NCI-H146 treated with DMSO at 0.1 percent for 48 hours (cell line): ENCODE results near the gene KIF12.

Experiments used
- DNase-seq: peaks from one replicate; lab custom pipeline; 2025; ENCODE audit not compliant: unreplicated experiment; lab: John Stamatoyannopoulos, UW

The KIF12 gene

DNA sequence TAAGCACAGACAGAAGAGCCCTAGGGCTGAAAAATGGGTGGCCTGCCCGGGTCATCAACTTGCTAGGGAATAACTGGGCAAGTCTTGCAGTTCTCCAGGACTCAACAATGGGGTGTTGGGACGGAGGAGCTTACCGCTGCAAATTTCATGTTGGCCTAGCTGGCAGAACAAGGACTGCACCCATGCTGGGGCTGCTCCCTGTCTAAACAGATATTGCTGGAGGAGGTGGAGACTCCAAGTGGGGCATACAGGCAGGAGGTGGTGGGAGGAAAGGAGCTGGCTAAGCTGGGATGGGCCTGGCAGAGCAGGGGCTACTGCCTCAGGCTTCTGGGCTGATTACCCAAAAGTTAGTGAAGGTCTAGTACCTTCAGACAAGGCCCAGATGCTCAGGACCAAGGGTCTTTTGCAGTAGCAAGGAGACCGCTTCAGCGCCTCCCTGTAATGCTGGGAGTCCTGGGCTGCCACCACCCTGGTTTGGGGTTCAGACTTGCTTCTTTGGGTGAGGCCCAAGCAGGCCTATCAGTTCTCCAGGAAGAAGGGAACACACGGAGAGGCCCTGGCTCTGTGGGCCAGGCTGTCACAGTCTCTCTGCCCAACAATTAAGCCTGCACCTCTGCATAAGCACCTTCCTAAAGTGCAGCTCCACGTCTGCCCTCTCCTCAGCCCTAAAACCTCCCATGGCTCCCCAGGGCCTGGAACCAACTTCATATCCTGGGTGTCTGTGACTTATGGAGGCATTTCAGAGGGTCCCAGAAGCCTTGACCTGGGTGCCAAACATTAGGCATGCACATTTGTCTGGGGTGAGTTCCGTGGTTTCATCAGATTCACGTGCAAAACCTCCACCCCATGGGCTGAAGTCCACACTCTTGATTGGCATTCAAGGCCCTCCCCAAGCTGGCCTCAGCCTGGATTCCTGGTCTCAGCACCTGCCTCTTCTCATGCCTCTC lies 24.2 kb upstream of the KIF12 start:
- DNase-seq = no peak

DNA sequence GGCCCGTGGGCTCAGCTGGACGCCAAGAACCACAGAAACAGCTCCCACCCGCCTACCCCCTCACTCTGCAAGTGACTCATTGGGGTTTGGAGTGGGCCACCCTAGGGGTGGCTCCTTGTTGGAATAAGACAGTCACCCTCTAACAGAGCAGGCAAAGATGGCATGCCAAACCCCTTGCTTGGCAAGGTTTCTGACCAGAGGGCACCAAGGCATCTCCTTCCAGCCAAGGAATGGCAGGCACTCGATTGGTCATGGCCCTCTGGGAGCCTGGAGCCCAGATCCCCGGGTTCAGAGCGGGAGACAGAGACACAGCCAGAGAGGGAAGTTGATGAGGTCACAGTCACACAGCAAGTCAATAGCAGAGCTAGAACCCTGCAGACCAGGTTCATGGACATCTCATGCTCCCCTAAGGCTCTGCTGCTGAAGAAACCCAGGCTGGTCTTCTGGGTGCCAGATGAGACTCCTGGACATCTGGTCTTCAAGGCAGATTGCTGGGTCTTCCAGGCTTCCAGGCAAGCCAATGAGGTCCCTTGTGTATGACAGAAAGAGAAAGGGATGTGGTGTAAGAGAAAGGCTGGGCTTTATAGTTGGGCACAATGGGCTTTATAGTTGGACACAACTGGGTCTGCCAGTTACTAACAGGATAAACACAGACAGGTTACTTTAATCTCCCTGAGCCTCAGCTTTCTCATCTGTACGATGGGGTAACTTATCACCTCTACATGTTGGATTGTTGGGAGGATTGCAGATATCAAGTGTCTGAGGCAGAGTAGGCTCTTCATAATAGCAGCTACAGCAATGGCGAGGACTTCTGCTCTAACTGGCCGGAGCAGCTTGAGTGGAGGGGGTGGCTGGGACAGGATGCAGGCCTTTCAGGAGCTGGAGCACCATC lies 23.3 kb upstream of the KIF12 start:
- no peak for DNase-seq

DNA sequence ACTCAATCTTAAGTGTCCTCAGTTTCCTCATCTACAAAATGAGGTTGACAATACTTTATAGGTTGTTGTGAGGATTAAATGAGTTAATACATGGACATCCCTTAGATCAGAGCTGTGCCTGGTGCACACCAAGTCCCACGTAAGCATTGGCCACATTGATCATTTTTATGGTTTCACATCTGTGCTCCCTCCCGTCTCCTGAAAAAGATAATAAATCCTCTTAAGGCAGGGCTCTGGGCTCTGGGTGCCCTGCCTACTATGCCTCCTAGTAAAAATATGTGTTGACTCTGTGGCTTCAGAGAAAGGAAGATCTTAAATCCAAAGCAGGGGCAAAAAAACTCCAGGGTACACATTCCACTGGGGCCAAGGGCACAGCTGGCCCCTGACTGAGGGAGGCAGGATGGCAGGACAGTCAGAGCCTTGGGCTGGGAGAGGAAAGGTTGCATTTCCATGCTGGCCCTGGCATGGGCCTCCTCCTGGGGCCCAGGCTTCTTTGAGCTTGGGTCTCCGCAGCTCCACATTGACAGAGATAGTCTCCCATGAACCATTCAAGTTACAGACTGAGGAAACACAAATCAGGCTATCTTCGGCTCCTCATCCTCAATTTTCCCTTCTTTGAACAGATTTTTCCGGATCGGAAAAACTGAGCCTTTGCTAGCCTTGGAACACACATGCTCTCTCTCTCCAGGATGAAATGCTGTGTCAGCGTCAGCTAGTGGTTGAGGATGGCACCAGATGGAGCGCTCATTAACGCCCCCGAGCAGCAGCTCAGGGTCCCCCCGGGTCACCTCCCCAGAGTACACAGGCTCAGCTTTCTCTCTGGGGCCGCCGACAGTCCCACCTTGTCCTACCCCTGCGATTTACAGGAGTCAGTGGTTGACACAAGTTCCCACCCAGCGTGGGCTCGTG lies 22.4 kb upstream of the KIF12 start:
- DNase-seq = no peak

DNA sequence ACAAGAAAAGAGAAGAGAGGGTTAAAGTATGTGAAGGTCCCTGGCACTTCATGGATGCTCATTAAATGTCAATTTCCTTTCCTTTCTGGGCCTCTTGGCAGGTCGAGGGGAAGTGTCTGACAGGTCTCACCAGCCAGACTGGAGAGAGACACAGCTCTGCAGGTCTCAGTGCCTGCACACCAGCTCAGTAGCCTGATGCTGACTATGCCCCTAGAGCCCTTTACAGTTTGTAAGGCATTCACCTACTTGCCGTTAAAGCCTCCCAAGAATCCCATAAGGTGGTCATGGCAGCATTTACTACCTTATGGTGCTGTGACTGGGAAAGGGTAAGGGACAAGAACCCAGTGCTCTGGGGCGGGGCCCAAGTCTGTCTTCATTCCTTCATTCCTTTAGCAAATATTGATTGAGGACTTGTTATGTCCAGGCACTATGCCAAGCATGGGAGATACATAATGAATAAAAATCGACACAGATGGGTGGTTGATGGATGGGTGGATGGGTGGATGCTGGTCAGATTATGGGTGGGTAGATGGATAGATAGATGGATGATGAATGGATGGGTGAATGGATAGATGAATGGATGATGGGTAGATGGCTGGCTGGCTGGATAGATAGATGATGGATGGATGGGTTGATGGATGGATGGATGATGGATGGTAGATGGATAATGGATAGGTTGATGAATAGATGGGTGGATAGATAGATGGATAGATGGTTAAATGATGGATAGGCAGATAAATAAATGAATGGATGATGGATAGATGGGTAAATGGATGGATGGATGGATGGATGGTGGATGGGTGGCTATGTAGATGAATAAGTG lies 21.3 kb upstream of the KIF12 start:
- no peak for DNase-seq

DNA sequence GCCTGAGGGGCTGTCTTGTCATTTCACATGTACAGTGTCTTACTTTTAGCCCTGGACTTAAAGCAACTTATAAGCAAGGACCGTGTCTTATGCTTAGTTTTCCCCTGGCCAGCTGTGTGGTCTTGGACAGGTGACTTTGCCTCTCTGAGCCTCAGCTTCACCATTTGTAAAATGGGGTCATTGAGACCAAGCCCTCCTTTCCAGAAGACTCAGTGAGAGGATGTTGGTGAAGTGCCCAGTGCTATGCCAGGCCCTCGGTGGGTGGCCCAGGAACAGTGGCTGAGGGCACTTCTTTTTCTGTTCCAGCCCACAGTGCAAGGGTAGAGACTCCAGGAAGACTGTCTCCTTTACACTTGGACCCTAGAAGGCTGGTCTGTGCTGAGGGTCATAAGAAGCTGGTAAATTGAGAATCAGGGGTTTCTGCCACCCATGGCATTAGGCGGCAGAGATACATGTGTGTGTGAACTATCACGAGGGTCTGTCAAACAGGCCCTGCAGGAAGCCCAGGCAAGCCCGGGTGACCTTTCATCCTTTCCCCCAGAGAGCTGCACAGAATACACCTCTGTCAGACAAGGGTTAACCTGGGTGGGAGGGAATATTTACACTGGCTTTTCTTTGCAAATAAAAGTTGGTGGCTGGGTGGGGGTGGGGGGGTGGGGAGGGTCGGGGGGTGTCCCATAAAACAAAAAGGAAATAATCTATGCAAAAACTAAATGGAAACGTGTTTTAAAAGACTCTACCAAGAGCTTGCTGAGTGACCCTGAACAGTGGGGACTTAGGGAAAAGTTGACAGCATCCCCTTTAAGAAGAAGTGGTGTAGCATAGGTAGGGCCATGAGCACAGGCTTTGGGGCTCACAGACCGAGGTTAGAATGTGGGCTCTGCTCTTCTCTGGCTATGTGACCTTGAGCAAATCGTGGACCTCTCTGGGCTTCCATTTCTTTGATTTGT lies 20.4 kb upstream of the KIF12 start:
- DNase-seq = no peak

DNA sequence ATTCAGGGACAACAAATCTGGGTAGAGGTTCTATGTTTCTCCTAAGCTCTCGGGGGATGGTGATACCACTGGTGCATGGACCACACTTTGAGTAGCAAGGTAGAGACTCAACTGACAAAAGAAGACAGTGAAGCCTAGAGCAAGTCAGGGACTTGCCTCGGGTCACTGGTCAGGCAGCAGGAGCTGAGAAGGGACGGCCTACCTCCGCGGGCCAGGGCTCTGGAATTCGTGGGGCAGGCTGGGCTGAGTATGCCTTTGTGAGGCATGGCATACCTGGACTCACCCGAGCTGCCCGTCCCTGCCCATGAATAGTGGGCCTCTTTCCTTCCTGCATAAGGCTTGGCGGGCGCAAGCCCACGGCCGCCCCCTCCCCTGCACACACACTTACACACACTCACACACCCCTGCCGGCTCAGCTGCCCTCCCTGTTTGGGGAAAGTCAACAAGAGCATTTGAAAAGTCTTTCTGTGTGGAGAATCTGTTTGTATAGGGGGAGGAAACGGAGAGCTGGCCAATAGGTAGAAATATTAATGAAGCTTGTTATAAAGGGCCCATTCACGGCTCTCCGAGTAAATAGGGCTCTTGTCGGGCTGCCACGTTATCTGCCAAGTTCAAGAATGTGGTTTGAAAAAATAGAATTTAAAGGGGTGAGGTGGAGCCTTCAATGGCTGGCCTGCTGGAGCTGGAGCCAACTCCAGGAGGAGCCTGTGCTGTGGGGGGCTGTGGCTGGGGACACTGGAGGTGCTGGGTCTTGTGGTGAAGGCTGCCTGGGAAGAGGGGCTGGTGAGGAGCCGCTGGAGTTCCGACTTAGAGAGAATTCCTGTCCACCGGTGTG lies 19.1 kb upstream of the KIF12 start:
- DNase-seq = no peak

DNA sequence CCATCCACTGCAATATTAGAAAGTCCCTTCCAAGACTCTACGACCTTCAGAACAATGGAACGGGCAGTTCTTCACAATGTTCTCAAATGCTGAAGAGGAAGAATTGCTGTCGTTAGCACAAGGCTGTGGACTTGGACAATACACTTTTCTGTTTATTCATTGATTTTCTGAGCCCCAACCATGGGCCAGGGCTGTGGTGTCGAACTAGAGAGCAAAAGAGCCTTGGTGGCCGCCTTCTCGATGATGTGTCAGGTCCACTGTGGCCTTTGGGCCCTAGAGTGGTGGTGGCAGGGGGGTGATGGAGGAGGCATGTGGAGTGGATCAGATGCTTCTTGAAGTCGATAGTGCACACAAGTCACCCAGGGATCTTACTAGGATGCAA lies 18.5 kb upstream of the KIF12 start:
- DNase-seq = no peak

DNA sequence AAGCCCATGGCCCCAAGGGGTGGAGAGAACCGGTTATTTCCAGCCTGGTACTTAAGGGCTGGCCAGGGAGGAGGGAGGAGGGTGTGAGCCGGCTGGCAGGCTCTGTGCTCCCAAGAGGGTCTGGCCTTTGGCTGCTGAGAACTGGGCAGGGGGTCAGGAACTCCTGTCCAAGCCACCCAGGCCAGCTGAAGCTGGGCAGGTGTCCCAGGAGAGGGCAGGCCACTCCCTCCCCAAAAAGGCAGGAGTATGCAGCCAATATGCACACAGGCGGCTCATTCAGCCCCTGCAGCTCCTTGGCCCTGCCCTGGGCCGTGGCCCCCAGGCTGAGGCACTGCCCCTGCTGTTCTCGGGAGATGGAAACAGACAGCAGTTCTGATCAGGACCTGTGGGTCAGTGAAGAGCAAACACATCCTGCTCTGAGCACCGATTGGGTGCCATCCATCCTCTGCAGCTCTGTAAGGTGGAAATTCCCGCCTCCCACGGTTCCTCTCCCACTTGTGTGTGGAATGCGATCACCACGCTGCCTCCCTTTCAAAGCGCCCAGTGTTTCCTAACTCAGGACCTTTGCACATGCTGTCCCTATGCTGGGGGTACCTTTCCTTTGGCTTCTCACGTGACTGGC lies 17.1 kb upstream of the KIF12 start:
- no peak for DNase-seq

DNA sequence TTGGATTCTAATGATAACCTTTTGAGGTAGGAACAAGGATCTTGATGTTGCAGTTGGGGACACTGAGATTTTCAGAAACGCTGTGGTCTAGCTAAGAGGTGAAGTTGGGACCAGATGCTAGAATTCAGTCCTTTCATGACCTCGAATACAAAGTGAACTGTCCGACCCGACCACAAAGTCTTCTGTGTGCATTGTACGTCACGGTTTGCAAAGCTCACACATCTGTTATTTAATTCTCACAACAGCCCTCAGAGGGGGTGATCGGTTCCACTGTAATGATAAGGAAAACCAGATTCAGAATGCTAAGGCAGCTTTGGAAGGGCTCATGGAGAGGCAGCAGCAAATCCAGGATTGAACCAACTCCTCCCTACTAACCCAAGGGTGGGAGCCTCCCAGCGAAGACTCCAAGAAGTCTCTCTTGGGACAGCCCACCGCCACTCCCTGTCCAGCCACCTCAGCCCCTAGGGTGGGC lies 16.6 kb upstream of the KIF12 start:
- DNase-seq = no peak

DNA sequence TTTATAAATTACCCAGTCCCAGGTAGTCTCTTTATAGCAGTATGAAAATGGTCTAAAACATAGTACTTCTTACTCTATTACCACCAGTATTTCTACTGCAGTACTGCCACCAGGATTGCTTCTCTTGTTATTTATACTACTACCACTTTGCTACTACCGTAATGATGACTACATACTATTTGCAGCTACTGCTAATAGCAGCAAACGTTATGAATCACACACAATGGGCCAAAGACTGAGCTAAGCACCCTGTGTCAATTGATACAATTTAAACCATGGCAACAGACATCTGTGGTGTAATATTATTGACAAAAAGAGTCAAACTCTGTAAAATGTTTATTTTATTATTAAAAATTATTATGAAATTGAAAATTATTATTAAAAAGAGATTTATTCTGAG lies 15.3 kb upstream of the KIF12 start:
- no peak for DNase-seq

DNA sequence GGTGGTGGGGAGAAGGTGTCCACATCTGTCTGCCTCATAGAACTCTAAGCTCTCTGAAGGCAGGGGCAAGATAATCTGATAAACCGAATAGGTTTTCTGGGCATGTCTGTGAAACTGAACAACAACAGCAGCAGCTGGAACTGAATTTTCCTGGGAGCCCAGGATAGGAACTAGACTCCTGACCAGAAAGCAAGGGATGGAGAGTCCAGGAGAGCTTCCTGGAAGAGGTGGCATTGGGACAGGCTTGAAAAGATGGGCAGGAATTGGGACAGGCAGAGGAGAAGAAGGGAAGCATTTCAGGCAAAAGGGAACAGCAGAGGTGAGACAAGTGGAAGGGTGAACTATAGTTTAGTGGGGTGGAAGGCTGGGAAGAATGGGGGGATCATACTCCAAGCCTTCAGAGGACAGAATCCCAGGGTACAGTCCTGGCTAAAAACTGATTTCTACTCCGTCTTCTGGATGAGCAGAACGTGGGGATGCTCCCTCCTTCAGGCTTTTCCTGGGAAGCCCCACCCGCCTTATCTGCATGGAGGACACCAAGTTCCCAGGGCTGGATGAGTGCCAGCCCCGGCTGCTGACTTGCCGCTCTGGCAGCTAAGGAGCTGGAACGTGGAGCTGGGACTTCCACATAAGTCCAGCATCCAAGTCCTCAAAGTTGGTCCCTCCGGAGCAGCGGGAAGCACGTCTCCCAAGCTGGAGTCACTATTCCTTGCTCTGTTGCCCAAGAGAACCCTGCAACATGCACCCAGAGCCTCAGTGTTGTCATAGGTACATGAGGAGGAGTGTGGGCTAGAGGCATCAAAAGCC lies 13.9 kb upstream of the KIF12 start:
- DNase-seq = no peak

DNA sequence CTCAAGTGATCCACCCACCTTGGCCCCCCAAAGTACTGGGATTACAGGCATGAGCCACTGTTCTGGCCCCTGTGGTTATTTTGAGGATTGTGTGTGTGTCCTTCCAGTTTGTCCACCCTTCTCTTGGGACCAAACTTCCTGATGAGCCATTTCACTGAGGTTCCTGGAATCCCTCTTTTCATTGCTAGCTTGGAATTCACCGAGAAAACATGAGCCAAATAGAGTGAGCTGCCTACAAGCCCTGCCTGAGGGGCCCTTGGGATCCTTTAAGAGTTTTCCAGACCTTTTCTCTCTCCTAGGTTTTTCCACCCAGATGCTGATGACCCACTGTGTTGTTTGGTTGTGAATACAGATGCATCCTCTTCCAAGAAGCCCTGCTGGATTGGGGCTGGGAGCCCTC lies 13.2 kb upstream of the KIF12 start:
- no peak for DNase-seq

DNA sequence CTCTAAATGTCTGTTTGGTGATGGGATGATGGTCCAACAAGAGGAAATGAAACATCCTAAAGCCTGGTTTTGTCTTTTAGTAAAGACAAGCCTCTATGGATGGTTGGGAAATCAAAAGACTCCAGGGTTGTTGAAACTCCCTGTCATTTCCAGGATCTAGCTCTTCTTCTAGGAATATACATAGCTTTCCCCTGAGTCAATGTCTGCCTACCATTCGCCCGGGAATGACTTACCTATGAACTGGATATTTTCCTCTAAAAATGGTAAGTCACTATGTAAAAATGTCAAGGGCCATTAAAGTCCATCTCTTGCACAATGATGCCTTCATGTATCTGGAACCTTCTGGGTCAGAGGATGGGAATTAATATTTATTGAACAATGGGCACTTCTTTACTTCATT lies 11.1 kb upstream of the KIF12 start:
- DNase-seq = no peak

DNA sequence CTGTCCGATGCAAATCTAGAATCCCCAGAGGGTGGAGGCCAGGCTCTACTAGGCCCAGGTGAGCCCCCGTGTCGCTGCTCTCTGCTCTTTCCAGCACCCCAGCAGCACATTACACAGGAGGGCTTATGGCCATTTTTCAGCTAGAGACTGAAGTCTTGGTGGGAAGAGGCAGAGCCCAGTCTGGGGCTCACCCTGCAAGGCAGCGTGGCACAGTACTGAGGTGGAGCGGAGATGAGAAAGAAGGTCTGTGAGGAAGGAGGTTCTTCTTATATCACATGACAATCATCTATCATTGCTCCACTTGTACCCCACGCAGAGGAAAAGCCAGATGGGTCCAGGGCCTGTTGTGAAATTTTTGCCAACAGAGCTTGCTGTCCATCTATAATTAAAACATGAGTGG lies 10.0 kb upstream of the KIF12 start:
- no peak for DNase-seq

DNA sequence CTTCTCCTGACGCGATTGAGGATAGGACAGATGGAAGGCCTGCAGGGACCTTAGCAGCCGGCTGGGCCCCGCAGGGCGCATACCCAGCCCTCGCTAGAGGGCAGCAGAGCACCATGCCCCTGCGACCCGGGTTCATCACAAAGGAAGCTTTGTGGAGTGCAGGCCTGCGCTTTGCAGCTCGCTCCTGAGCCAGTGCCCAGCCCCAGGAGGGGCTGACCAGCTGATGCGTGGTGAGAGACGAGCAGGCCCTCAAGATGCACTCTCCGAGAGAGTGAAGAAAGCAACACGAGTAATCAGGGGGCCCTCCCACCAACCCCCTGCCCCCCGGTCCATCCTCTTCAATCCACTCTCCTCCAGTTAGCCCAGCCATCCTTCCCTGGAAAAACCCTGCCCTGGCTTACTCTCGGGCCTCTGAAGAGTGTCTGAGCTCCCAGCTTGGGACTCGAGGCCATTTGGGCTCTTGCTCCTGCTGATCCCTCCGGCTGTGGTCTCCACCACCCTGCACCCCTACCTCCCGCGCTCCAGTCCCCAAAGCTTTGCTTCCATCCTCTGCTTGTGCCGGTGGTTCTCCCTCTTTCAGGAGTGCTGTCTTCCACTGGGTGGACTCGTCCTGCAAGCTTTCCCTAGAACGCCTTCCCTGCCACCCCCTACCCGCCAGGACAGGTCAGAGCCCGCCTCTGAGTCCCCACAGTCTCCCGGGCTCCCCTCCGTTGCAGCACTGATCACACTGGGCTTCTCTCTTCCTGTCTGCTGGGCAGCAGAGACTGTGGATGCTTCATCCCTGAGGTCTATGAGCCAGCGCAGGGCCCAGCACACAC lies 9.1 kb upstream of the KIF12 start:
- no peak for DNase-seq
